HepG2 (cell line): ENCODE measurements around the gene B3GNT8. TPM values are rescaled to one million over a fixed set of nuclear protein-coding genes. Genes with fewer than 3 reads are reported as not detected.

ENCODE experiments used
- ATAC-seq: fragments of 200-7000 bp; cut with Tn5 transposase; 3 replicates; pipeline ENCODE4 v1.9.1; 2020; ENCODE audit warnings: mild to moderate bottlenecking, moderate library complexity
- BruUV-seq: library from RNA; stranded (reverse); fragments of 400-500 nt; replicated peaks from 2 replicates; lab custom pipeline; 2021; lab: Mats Ljungman, UMichigan
- CTCF ChIA-PET: fragments of 300-600 bp; formaldehyde crosslinking; extraction: SDS; loops from one replicate; lab custom pipeline; 2021; ENCODE audit warnings: low total read pairs, inconsistent platforms, low intra/inter-chr PET ratio; lab: Yijun Ruan, JAX
- POLR2A ChIA-PET: fragments of 350-600 bp; sonication (Branson Sonifier 250); formaldehyde crosslinking; loops from one replicate; lab custom pipeline; 2020; ENCODE audit warnings: antibody characterized with exemption, inconsistent platforms; lab: Yijun Ruan, JAX
- DNase-seq: peaks from one replicate; pipeline ENCODE4 v3.0.0-alpha.2; 2015; ENCODE audit warnings: low spot score
- FAIRE-seq: peaks from 3 replicates; lab custom pipeline; 2011; peaks lifted over from hg19 to GRCh38; lab: Jason Lieb, UNC
- H2AFZ ChIP-seq: one replicate; pipeline ENCODE4 v1.6.1; 2011; ENCODE audit warnings: low read length, inconsistent platforms
- H3K27ac ChIP-seq: fragments of 300-600 bp; 3 replicates; pipeline ENCODE4 v1.8.0; 2011; ENCODE audit warnings: mixed run types, mild to moderate bottlenecking, mixed read lengths, low read length, inconsistent platforms; ENCODE audit not compliant: insufficient read depth; ENCODE audit errors: extremely low read length
- H3K27me3 ChIP-seq, 2 experiments: fragments of 200-600 bp in 1 of 2; 2 replicates in 1 of 2; 3 replicates in 1 of 2; pipeline versions ENCODE4 v1.6.0 to v1.8.0; 2011; ENCODE audit warnings: low read length in 2 of 2, mild to moderate bottlenecking in 2 of 2, moderate library complexity in 2 of 2, inconsistent platforms in 1 of 2; ENCODE audit not compliant: insufficient read depth in 2 of 2, control insufficient read depth in 1 of 2
- H3K36me3 ChIP-seq, 2 experiments: fragments of 200-600 bp in 1 of 2; replicated peaks in 1 of 2; 2 replicates in 1 of 2; 3 replicates in 1 of 2; pipeline versions ENCODE4 v1.5.1 to v1.8.0; 2011; ENCODE audit warnings: low read length in 2 of 2, inconsistent platforms in 1 of 2; ENCODE audit not compliant: insufficient read depth in 2 of 2, control insufficient read depth in 1 of 2
- H3K4me1 ChIP-seq: 2 replicates; pipeline ENCODE4 v1.5.1; 2012; ENCODE audit warnings: low read length, inconsistent platforms; ENCODE audit not compliant: insufficient read depth
- H3K4me2 ChIP-seq: 2 replicates; pipeline ENCODE4 v1.6.0; 2011; ENCODE audit warnings: low read depth, low read length, inconsistent platforms
- H3K4me3 ChIP-seq, 3 experiments: fragments of 200-600 bp in 1 of 3; sonication (generic), shearing (Covaris generic) in 1 of 3; replicated peaks in 1 of 3; 2 replicates each; pipeline ENCODE4 v1.5.1; 2011 to 2016; ENCODE audit warnings: low read length in 3 of 3, inconsistent platforms in 2 of 3, low read depth in 2 of 3, mild to moderate bottlenecking in 2 of 3, control low read depth in 1 of 3, mixed read lengths in 1 of 3; ENCODE audit not compliant: insufficient read depth in 1 of 3
- H3K79me2 ChIP-seq: one replicate; pipeline ENCODE4 v1.6.1; 2011; ENCODE audit warnings: low read length, inconsistent platforms; ENCODE audit not compliant: insufficient read depth
- H3K9ac ChIP-seq: 2 replicates; pipeline ENCODE4 v1.6.0; 2011; ENCODE audit warnings: mild to moderate bottlenecking, low read depth, low read length, inconsistent platforms; ENCODE audit not compliant: insufficient read depth
- H3K9me3 ChIP-seq: 2 replicates; pipeline ENCODE4 v1.5.1; 2012; ENCODE audit warnings: mild to moderate bottlenecking, low read length
- H4K20me1 ChIP-seq: 2 replicates; pipeline ENCODE4 v1.6.0; 2011; ENCODE audit warnings: inconsistent platforms, mild to moderate bottlenecking, low read length, moderate library complexity; ENCODE audit not compliant: insufficient read depth
- ATF7-NPFF ChIP-seq: sonication (generic); formaldehyde crosslinking; IDR thresholded peaks from 2 replicates; pipeline ENCODE4 v1.8.1; 2023; ENCODE audit warnings: mild to moderate bottlenecking, low read depth, missing genetic modification reagents, moderate library complexity
- HNRNPH1 ChIP-seq: fragments of 200-400 bp; formaldehyde crosslinking; optimal IDR thresholded peaks from 2 replicates; pipeline ENCODE3; 2017; ENCODE audit warnings: mild to moderate bottlenecking, low read depth, low read length
- IRX3 ChIP-seq: sonication (generic); formaldehyde crosslinking; IDR thresholded peaks from 2 replicates; pipeline ENCODE4 v1.8.1; 2023; ENCODE audit warnings: mild to moderate bottlenecking, low read depth, missing genetic modification reagents, borderline replicate concordance
- ISL2 ChIP-seq: sonication (generic); formaldehyde crosslinking; IDR thresholded peaks from 2 replicates; pipeline ENCODE4 v1.5.0; 2020; ENCODE audit warnings: missing genetic modification reagents
- MBNL3 ChIP-seq: fragments of 250-450 bp; sonication (Bioruptor Pico); conservative IDR thresholded peaks from 2 replicates; pipeline ENCODE4 v1.8.0; 2022; ENCODE audit warnings: mild to moderate bottlenecking, inconsistent platforms
- NFE2L2 ChIP-seq: fragments of 150-350 bp; IDR thresholded peaks from 2 replicates; pipeline ENCODE4 v1.6.1; 2014; ENCODE audit warnings: low read length
- NR2C2 ChIP-seq: sonication (generic); formaldehyde crosslinking; IDR thresholded peaks from 2 replicates; pipeline ENCODE4 v1.4.0; 2020; ENCODE audit warnings: missing genetic modification reagents, mild to moderate bottlenecking, moderate library complexity, borderline replicate concordance
- NR2F6 ChIP-seq, 2 experiments: IDR thresholded peaks; 2 replicates each; pipeline ENCODE4 v1.6.1; 2016; ENCODE audit warnings: antibody characterized with exemption in 1 of 2, mild to moderate bottlenecking in 1 of 2
- PLRG1 ChIP-seq: fragments of 450-650 bp; conservative IDR thresholded peaks from 2 replicates; pipeline ENCODE4 v1.6.1; 2016
- POGZ ChIP-seq: sonication (generic); formaldehyde crosslinking; IDR thresholded peaks from 2 replicates; pipeline ENCODE4 v1.4.0; 2020; ENCODE audit warnings: mild to moderate bottlenecking, missing genetic modification reagents
- SALL2 ChIP-seq: sonication (generic); formaldehyde crosslinking; IDR thresholded peaks from 2 replicates; pipeline ENCODE4 v1.8.1; 2023; ENCODE audit warnings: mild to moderate bottlenecking, missing genetic modification reagents, inconsistent platforms
- SP140L ChIP-seq: sonication (generic); formaldehyde crosslinking; IDR thresholded peaks from 2 replicates; pipeline ENCODE4 v1.4.0; 2020; ENCODE audit warnings: missing genetic modification reagents, borderline replicate concordance
- SP5 ChIP-seq: IDR thresholded peaks from 2 replicates; pipeline ENCODE4 v1.6.1; 2016; ENCODE audit warnings: low read depth, borderline replicate concordance
- TCF12 ChIP-seq, 2 experiments: fragments of 450-650 bp in 1 of 2; sonication (generic) in 1 of 2; formaldehyde crosslinking in 1 of 2; IDR thresholded peaks; 2 replicates each; pipeline versions ENCODE4 v1.6.1 to v1.8.0; 2017 to 2022; ENCODE audit warnings: antibody characterized with exemption in 1 of 2, mild to moderate bottlenecking in 1 of 2, missing genetic modification reagents in 1 of 2, moderate library complexity in 1 of 2
- ZC3H13 ChIP-seq: sonication (generic); formaldehyde crosslinking; IDR thresholded peaks from 2 replicates; pipeline ENCODE4 v1.8.1; 2023; ENCODE audit warnings: mild to moderate bottlenecking, missing genetic modification reagents, moderate library complexity
- ZNF224 ChIP-seq: sonication (generic); formaldehyde crosslinking; IDR thresholded peaks from 2 replicates; pipeline ENCODE4 v1.5.0; 2020; ENCODE audit warnings: mild to moderate bottlenecking, missing genetic modification reagents
- ZNF331 ChIP-seq: sonication (generic); formaldehyde crosslinking; IDR thresholded peaks from 2 replicates; pipeline ENCODE4 v1.4.0; 2020; ENCODE audit warnings: missing genetic modification reagents
- WGBS: methylation state at CpG from one replicate; pipeline ENCODE4 v1.1.6; 2017; ENCODE audit warnings: low lambda C conversion rate; 5-methylcytosine and 5-hydroxymethylcytosine counted together
- in situ Hi-C: cut with HindIII; loops from 2 replicates; pipeline ENCODE4 v1.10.0; 2017; ENCODE audit warnings: low pct_unique_long_range_greater_than_20kb; ENCODE audit not compliant: extremely low pct_ligation_motif_present
- intact Hi-C: fragments of 100-400 bp; cut with micrococcal nuclease; formaldehyde crosslinking; loops from one replicate; pipeline ENCODE4 v1.10.0; 2022; ENCODE audit not compliant: unreplicated experiment
- polyA plus RNA-seq, 8 experiments: library from polyadenylated mRNA; depleted of rRNA in 3 of 8; stranded (reverse) in 7 of 8; unstranded in 1 of 8; fragments of >200 nt; fragmentation: Illumina TruSeq in 4 of 8; extraction: Trizol in 4 of 8; gene quantifications; 2 replicates each; pipeline versions ENCODE4 v1.2.1 to v1.2.3, GENCODE V29; 2011 to 2016; ENCODE audit warnings: low read depth in 4 of 8, missing spikeins in 1 of 8, mixed read lengths in 1 of 8; ENCODE audit not compliant: insufficient read depth in 1 of 8
- total RNA-seq, 5 experiments: library from RNA; depleted of rRNA; stranded (reverse); fragments of >200 nt; fragmentation: Illumina TruSeq; extraction: Trizol; gene quantifications; 2 replicates each; pipeline ENCODE4 v1.2.3, GENCODE V29; 2016; ENCODE audit warnings: low read depth in 1 of 5
- TF ChIP-seq, protein P1 (sequence below): sonication (generic); formaldehyde crosslinking; IDR thresholded peaks from 2 replicates; pipeline ENCODE4 v1.5.1; 2020; ENCODE audit warnings: mild to moderate bottlenecking, missing genetic modification reagents, moderate library complexity
- TF ChIP-seq, protein P2 (sequence below): sonication (generic); formaldehyde crosslinking; IDR thresholded peaks from 2 replicates; pipeline ENCODE4 v1.8.0; 2022; ENCODE audit warnings: mild to moderate bottlenecking, missing genetic modification reagents; ENCODE audit not compliant: insufficient replicate concordance
- TF ChIP-seq, protein P3 (sequence below): sonication (generic); formaldehyde crosslinking; conservative IDR thresholded peaks from 2 replicates; pipeline ENCODE4 v1.4.0; 2020; ENCODE audit warnings: missing genetic modification reagents

Gene B3GNT8
- total and polyA plus RNA-seq, 2 of the 13 experiments (the other 11 are each of a cell fraction or from before 2014, with no cell fraction given): 0.26 to 1.9 TPM

DNA sequence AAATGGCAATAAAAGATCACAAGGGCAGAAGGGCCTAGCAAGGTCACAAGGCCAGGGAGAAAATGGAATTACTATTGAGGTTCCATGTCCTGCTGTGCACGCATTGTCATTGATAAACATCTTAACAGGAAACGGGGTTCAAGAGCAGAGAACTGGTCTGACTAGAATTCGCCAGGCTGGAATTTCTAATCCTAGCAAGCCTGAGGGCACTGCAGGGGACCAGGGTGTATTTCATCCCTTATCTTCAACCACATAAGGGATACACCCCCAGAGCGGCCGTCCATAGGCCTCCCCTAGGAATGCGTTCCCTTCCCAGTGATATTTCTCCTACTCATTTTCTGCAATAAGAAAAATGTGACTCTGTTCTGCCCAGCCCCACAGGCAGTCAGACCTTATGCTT, 35.3 kb upstream of the B3GNT8 start (continued):
- TF ChIP-seq NR2F6 (IDR thresholded peaks at IDR 0.05) (no peak), NR2F6 (CRISPR knock-in tag; IDR thresholded peaks at IDR 0.05) (no peak), PLRG1 (no peak)
- TF ChIP-seq, all 625 proteins: peak for 0

DNA sequence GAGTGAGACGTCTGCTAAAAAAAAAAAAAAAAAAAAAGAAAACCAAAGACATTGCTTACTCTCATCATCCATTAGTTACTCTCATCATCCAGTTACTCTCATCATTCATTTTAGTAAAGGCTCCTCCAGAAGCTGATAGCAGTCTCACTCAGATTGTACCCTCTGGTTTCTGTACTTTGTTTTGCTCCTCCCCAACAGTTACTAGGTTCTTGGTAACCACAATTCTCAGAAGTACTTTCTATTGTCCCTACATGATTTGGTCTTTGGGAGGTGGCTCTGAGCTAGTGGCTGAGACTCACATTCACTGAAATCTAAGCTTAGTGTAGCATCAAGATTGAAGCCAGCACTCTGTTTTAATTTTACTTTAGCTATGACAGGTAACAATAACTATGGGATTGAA, 30.1 kb upstream of the B3GNT8 start:
- Histone ChIP-seq H3K27ac (no peak overlapping the region), H3K27me3 (no peaks in the 10 kb centered on the region; a peak in 1 of 5 replicates), H3K4me2 (no peak overlapping the region), H3K9ac (no peak overlapping the region), H3K36me3 (no peaks in the 10 kb centered on the region), H3K4me1 (no peaks in the 10 kb centered on the region), H3K9me3 (peaks cover 6% of the 10 kb centered on the region; the same call in 1 of the 2 replicates), H3K79me2 (no peaks in the 10 kb centered on the region), H3K4me3 (no peak overlapping the region), H4K20me1 (no peaks in the 10 kb centered on the region), H2AFZ (no peak overlapping the region)
- CTCF ChIA-PET: no interaction called here
- WGBS: 0% methylated on average over 1 of the region's 1 CpG
- intact Hi-C loops: no loop called here
- ATAC-seq: no peak
- in situ Hi-C loops: no loop called here
- TF ChIP-seq NR2C2 (CRISPR knock-in tag) (no peak), MBNL3 (CRISPR knock-in tag) (no peak), SP140L (CRISPR knock-in tag) (no peak), TCF12 (IDR thresholded peaks at IDR 0.05) (no peak), TCF12 (CRISPR knock-in tag; IDR thresholded peaks at IDR 0.05) (no peak), ZNF331 (CRISPR knock-in tag) (no peak), ISL2 (CRISPR knock-in tag) (no peak), IRX3 (CRISPR knock-in tag) (no peak), ZNF224 (CRISPR knock-in tag) (no peak), SP5 (CRISPR knock-in tag) (no peak), ZC3H13 (CRISPR knock-in tag) (no peak), ATF7-NPFF (CRISPR knock-in tag) (no peak), HNRNPH1 (no peak), NFE2L2 (no peak), SALL2 (no peak), POGZ (CRISPR knock-in tag) (no peak)
- TF ChIP-seq, protein P1, sequence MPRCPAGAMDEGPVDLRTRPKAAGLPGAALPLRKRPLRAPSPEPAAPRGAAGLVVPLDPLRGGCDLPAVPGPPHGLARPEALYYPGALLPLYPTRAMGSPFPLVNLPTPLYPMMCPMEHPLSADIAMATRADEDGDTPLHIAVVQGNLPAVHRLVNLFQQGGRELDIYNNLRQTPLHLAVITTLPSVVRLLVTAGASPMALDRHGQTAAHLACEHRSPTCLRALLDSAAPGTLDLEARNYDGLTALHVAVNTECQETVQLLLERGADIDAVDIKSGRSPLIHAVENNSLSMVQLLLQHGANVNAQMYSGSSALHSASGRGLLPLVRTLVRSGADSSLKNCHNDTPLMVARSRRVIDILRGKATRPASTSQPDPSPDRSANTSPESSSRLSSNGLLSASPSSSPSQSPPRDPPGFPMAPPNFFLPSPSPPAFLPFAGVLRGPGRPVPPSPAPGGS (CRISPR knock-in tag): no peak
- TF ChIP-seq, protein P2, sequence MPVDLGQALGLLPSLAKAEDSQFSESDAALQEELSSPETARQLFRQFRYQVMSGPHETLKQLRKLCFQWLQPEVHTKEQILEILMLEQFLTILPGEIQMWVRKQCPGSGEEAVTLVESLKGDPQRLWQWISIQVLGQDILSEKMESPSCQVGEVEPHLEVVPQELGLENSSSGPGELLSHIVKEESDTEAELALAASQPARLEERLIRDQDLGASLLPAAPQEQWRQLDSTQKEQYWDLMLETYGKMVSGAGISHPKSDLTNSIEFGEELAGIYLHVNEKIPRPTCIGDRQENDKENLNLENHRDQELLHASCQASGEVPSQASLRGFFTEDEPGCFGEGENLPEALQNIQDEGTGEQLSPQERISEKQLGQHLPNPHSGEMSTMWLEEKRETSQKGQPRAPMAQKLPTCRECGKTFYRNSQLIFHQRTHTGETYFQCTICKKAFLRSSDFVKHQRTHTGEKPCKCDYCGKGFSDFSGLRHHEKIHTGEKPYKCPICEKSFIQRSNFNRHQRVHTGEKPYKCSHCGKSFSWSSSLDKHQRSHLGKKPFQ (CRISPR knock-in tag): no peak
- TF ChIP-seq, protein P3, sequence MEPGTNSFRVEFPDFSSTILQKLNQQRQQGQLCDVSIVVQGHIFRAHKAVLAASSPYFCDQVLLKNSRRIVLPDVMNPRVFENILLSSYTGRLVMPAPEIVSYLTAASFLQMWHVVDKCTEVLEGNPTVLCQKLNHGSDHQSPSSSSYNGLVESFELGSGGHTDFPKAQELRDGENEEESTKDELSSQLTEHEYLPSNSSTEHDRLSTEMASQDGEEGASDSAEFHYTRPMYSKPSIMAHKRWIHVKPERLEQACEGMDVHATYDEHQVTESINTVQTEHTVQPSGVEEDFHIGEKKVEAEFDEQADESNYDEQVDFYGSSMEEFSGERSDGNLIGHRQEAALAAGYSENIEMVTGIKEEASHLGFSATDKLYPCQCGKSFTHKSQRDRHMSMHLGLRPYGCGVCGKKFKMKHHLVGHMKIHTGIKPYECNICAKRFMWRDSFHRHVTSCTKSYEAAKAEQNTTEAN (CRISPR knock-in tag): no peak
- no peak for FAIRE-seq
- no peak for DNase-seq
- POLR2A ChIA-PET: no interaction called here
- BruUV-seq: no TSS peak
